ENCODE measurements around the gene KRT74.

The KRT74 gene

GRCh38 chr12:52540531-52540930 is 33.1 kb downstream of the KRT74 start:
- TF ChIP-seq ZBTB7A (IDR thresholded peaks at IDR 0.05; ENCODE audit: low read depth) (no peak), CEBPB (IDR thresholded peaks at IDR 0.05) (no peak), REST (IDR thresholded peaks at IDR 0.05; ENCODE audit: low read depth) (no peak), TAF1 (IDR thresholded peaks at IDR 0.05; ENCODE audit: low read depth) (no peak), NFIC (IDR thresholded peaks at IDR 0.05) (no peak), TCF12 (IDR thresholded peaks at IDR 0.05; ENCODE audit: low read depth) (no peak), CREB1 (IDR thresholded peaks at IDR 0.05; ENCODE audit: low read depth) (no peak), RAD21 (IDR thresholded peaks at IDR 0.05; ENCODE audit: low read depth) (no peak), MAX (IDR thresholded peaks at IDR 0.05) (no peak)

- no peak for TF ChIP-seq EP300 (IDR thresholded peaks at IDR 0.05; ENCODE audit: borderline replicate concordance)
Measured at GRCh38 chr12:52539821-52540173, 33.8 kb downstream of the KRT74 start.

- TF ChIP-seq CEBPB (IDR thresholded peaks at IDR 0.05) (no peak), EP300 (IDR thresholded peaks at IDR 0.05; ENCODE audit: borderline replicate concordance) (peak; percentile 61; the same call in 1 of the 2 replicates), TEAD4 (IDR thresholded peaks at IDR 0.05) (peak; percentile 23; the same call in 1 of the 2 replicates), TAF1 (IDR thresholded peaks at IDR 0.05; ENCODE audit: low read depth) (no peak), REST (IDR thresholded peaks at IDR 0.05; ENCODE audit: low read depth) (no peak), RAD21 (IDR thresholded peaks at IDR 0.05; ENCODE audit: low read depth) (no peak), MAX (IDR thresholded peaks at IDR 0.05) (no peak), CREB1 (IDR thresholded peaks at IDR 0.05; ENCODE audit: low read depth) (no peak), EGR1 (IDR thresholded peaks at IDR 0.05) (no peak), ZBTB7A (IDR thresholded peaks at IDR 0.05; ENCODE audit: low read depth) (no peak), NFIC (IDR thresholded peaks at IDR 0.05) (peak; percentile 95), YY1 (IDR thresholded peaks at IDR 0.05; ENCODE audit: low read depth) (no peak), TCF12 (IDR thresholded peaks at IDR 0.05; ENCODE audit: low read depth) (peak; percentile 67), FOXM1 (IDR thresholded peaks at IDR 0.05; ENCODE audit: borderline replicate concordance, low read depth) (no peak), USF1 (IDR thresholded peaks at IDR 0.05) (no peak)
Measured at GRCh38 chr12:52539083-52539820, 34.4 kb downstream of the KRT74 start.

- TF ChIP-seq TEAD4 (IDR thresholded peaks at IDR 0.05) (no peak), EP300 (IDR thresholded peaks at IDR 0.05; ENCODE audit: borderline replicate concordance) (no peak), RAD21 (IDR thresholded peaks at IDR 0.05; ENCODE audit: low read depth) (no peak)
Measured at GRCh38 chr12:52537101-52537500, 36.5 kb downstream of the KRT74 start.

- TF ChIP-seq YY1 (IDR thresholded peaks at IDR 0.05; ENCODE audit: low read depth) (no peak), REST (IDR thresholded peaks at IDR 0.05; ENCODE audit: low read depth) (no peak), TCF12 (IDR thresholded peaks at IDR 0.05; ENCODE audit: low read depth) (no peak), CREB1 (IDR thresholded peaks at IDR 0.05; ENCODE audit: low read depth) (no peak), RAD21 (IDR thresholded peaks at IDR 0.05; ENCODE audit: low read depth) (no peak), NFIC (IDR thresholded peaks at IDR 0.05) (no peak), TEAD4 (IDR thresholded peaks at IDR 0.05) (no peak), TAF1 (IDR thresholded peaks at IDR 0.05; ENCODE audit: low read depth) (no peak), CEBPB (IDR thresholded peaks at IDR 0.05) (no peak), EP300 (IDR thresholded peaks at IDR 0.05; ENCODE audit: borderline replicate concordance) (no peak)
Measured at GRCh38 chr12:52535574-52535973, 38.1 kb downstream of the KRT74 start.
